ENCODE measurements around the gene ZNF786. TPM values are rescaled to one million over a fixed set of nuclear protein-coding genes. Genes with fewer than 3 reads are reported as not detected.
A peak's percentile ranks its signal among the peaks of the same experiment; 100 is the strongest.
"Not testable (repeated sequence)": the region's sequence is repeated elsewhere in the genome, so short reads cannot be mapped to it uniquely, and the experiment has no call there.

The ZNF786 gene
- total RNA-seq, 1 donor from 2014 or later = 8.3 TPM

- DNase-seq (ENCODE audit: extremely low spot score in 2 of 2) = no peak
- intact Hi-C loops (cut with DNase I) = loop anchor here (10.0 kb wide), 1 partner anchor 58 kb away; no protein-coding TSS in a partner anchor
- Histone ChIP-seq H3K9me3 (no peaks in the 10 kb centered on the region), H3K36me3 (no peaks in the 10 kb centered on the region), H3K4me3 (no peak overlapping the region), H3K27ac (no peak overlapping the region), H3K27me3 (no peaks in the 10 kb centered on the region), H3K4me1 (no peaks in the 10 kb centered on the region)
- TF ChIP-seq POLR2A (IDR thresholded peaks at IDR 0.05) = no peak
- TF ChIP-seq CTCF (IDR thresholded peaks at IDR 0.05) = no peak
- no peak for TF ChIP-seq POLR2AphosphoS5 (IDR thresholded peaks at IDR 0.05; ENCODE audit: insufficient read depth in 1 of 2, low read depth in 1 of 2)
These were observed 6.6 kb upstream of the ZNF786 start for GRCh38 chr7:149097088-149097487.

- DNase-seq (ENCODE audit: extremely low spot score in 2 of 2) = no peak
- TF ChIP-seq POLR2AphosphoS5 (IDR thresholded peaks at IDR 0.05; ENCODE audit: insufficient read depth in 1 of 2, low read depth in 1 of 2) (no peak), POLR2A (IDR thresholded peaks at IDR 0.05) (no peak), CTCF (IDR thresholded peaks at IDR 0.05) (no peak)
- H3K36me3 ChIP-seq = no peaks in the 10 kb centered on the region
- H3K9me3 ChIP-seq = no peaks in the 10 kb centered on the region
- H3K4me1 ChIP-seq = peaks cover 15% of the 10 kb centered on the region
- no peaks in the 10 kb centered on the region for H3K27me3 ChIP-seq
- intact Hi-C loops (cut with DNase I) = loop anchor here (10.0 kb wide), 1 partner anchor 62 kb away; no protein-coding TSS in a partner anchor
- no peak overlapping the region for H3K27ac ChIP-seq
- H3K4me3 ChIP-seq = no peak overlapping the region
These were observed 2.7 kb upstream of the ZNF786 start for GRCh38 chr7:149093228-149093627.

- Histone ChIP-seq H3K4me1 (peaks cover 15% of the 10 kb centered on the region), H3K27ac (peak overlapping the region; percentile 98)
- intact Hi-C loops (cut with DNase I) = loop anchor here (10.0 kb wide), 1 partner anchor 63 kb away; no protein-coding TSS in a partner anchor
- H3K9me3 ChIP-seq; H3K36me3 ChIP-seq; DNase-seq (ENCODE audit: extremely low spot score in 2 of 2); H3K27me3 ChIP-seq; H3K4me3 ChIP-seq: not testable (repeated sequence)
These were observed 1.7 kb upstream of the ZNF786 start for GRCh38 chr7:149092244-149092643.

- Histone ChIP-seq H3K9me3 (no peaks in the 10 kb centered on the region), H3K27ac (no peak overlapping the region), H3K27me3 (no peaks in the 10 kb centered on the region), H3K36me3 (no peaks in the 10 kb centered on the region), H3K4me1 (peaks cover 15% of the 10 kb centered on the region), H3K4me3 (no peak overlapping the region)
- intact Hi-C loops (cut with DNase I) = loop anchor here (5.0 kb wide), 1 partner anchor 75 kb away; no protein-coding TSS in a partner anchor
- no peak for TF ChIP-seq POLR2AphosphoS5 (IDR thresholded peaks at IDR 0.05; ENCODE audit: insufficient read depth in 1 of 2, low read depth in 1 of 2)
- no peak for TF ChIP-seq CTCF (IDR thresholded peaks at IDR 0.05)
- TF ChIP-seq POLR2A (IDR thresholded peaks at IDR 0.05) = no peak
- no peak for DNase-seq (ENCODE audit: extremely low spot score in 2 of 2)
These were observed 3.1 kb downstream of the ZNF786 start for GRCh38 chr7:149087376-149087775.

- TF ChIP-seq CTCF (IDR thresholded peaks at IDR 0.05) (no peak), POLR2AphosphoS5 (IDR thresholded peaks at IDR 0.05; ENCODE audit: insufficient read depth in 1 of 2, low read depth in 1 of 2) (no peak), POLR2A (IDR thresholded peaks at IDR 0.05) (no peak)
- H3K4me3 ChIP-seq = no peak overlapping the region
- H3K27me3 ChIP-seq = no peaks in the 10 kb centered on the region
- no peak for DNase-seq (ENCODE audit: extremely low spot score in 2 of 2)
- no peaks in the 10 kb centered on the region for H3K36me3 ChIP-seq
- intact Hi-C loops (cut with DNase I) = loop anchor here (5.0 kb wide), 1 partner anchor 74 kb away; no protein-coding TSS in a partner anchor
- H3K4me1 ChIP-seq = peaks cover 15% of the 10 kb centered on the region
- H3K27ac ChIP-seq = no peak overlapping the region
- no peaks in the 10 kb centered on the region for H3K9me3 ChIP-seq
These were observed 4.7 kb downstream of the ZNF786 start for GRCh38 chr7:149085866-149086265.

Data from vagina (tissue), 2 donors.